Gastroesophageal sphincter (tissue), 4 donors: ENCODE data around the gene CAP1. TPM values are rescaled to one million over a fixed set of nuclear protein-coding genes. Genes with fewer than 3 reads are reported as not detected.
"Not testable (repeated sequence)": the region's sequence is repeated elsewhere in the genome, so short reads cannot be mapped to it uniquely, and the experiment has no call there.

Experiments used
- ATAC-seq: fragments of 150-250 bp; one replicate; pipeline ENCODE4 v1.9.1; 2016; ENCODE audit warnings: mild to moderate bottlenecking, moderate library complexity
- H3K27ac ChIP-seq, 4 donors: fragments of 200-600 bp; sonication (generic) in 3 of 4; 1 replicate in 3 of 4; 2 replicates in 1 of 4; pipeline ENCODE4 v1.5.1; 2016 to 2019
- H3K27me3 ChIP-seq: fragments of 200-600 bp; sonication (generic); one replicate; pipeline ENCODE4 v1.5.1; 2019
- H3K36me3 ChIP-seq, 2 donors: fragments of 200-600 bp; sonication (generic); one replicate each; pipeline ENCODE4 v1.5.1; 2019; ENCODE audit warnings: control low read depth in 1 of 2
- H3K4me1 ChIP-seq, 3 donors: fragments of 200-600 bp; sonication (generic); 1 replicate in 2 of 3; 2 replicates in 1 of 3; pipeline ENCODE4 v1.5.1; 2016 to 2019; ENCODE audit warnings: control low read depth in 2 of 3
- H3K4me3 ChIP-seq, 2 donors: fragments of 200-600 bp; sonication (generic); one replicate each; pipeline ENCODE4 v1.5.1; 2019; ENCODE audit warnings: mild to moderate bottlenecking in 1 of 2, moderate library complexity in 1 of 2
- H3K9me3 ChIP-seq, 3 donors: fragments of 200-600 bp; sonication (generic); one replicate each; pipeline ENCODE4 v1.5.1; 2017 to 2019; ENCODE audit warnings: control low read depth in 2 of 3
- CTCF ChIP-seq, 4 experiments: fragments of 200-600 bp in 2 of 4; fragments of 450-650 bp in 2 of 4; sonication (generic) in 1 of 4; IDR thresholded peaks; one replicate each; pipeline ENCODE4 v1.5.1; 2017 to 2019; ENCODE audit warnings: antibody characterized with exemption in 4 of 4, mild to moderate bottlenecking in 2 of 4, moderate library complexity in 2 of 4
- EP300 ChIP-seq: sonication (generic); formaldehyde crosslinking; IDR thresholded peaks from one replicate; pipeline ENCODE4 v1.6.1; 2017; ENCODE audit warnings: antibody characterized with exemption, mild to moderate bottlenecking
- POLR2A ChIP-seq, 2 donors: fragments of 450-650 bp; IDR thresholded peaks; one replicate each; pipeline ENCODE4 v1.6.1; 2017; ENCODE audit warnings: antibody characterized with exemption in 2 of 2, mild to moderate bottlenecking in 2 of 2, moderate library complexity in 1 of 2
- POLR2AphosphoS5 ChIP-seq: sonication (generic); formaldehyde crosslinking; IDR thresholded peaks from one replicate; pipeline ENCODE4 v1.6.1; 2017; ENCODE audit warnings: antibody characterized with exemption
- WGBS, 2 donors: methylation state at CpG; one replicate each; pipeline ENCODE4 v1.1.5; 2018; ENCODE audit warnings: low coverage in 1 of 2; 5-methylcytosine and 5-hydroxymethylcytosine counted together
- total RNA-seq, 4 donors: library from RNA; depleted of rRNA; stranded (reverse); fragments of >200 nt; gene quantifications; one replicate each; pipeline ENCODE4 v1.1.0, GENCODE V29; 2016

CAP1 gene
- total RNA-seq, 4 donors from 2014 or later = 421 to 533 (median 500) TPM

GRCh38 chr1:39996396-39997004 lies 44.0 kb upstream of the CAP1 start:
- H3K4me3 ChIP-seq = no peak overlapping the region
- H3K4me1 ChIP-seq = peaks cover 0 to 2% (median 0%) of the 10 kb centered on the region in 3 donors
- TF ChIP-seq POLR2AphosphoS5 = no peak
- no peak for TF ChIP-seq POLR2A (IDR thresholded peaks at IDR 0.05)
- TF ChIP-seq CTCF (IDR thresholded peaks at IDR 0.05) = no peak
- no peak for TF ChIP-seq EP300
- no peaks in the 10 kb centered on the region for H3K9me3 ChIP-seq
- no peaks in the 10 kb centered on the region for H3K36me3 ChIP-seq
- H3K27me3 ChIP-seq = no peaks in the 10 kb centered on the region
- no peak overlapping the region for H3K27ac ChIP-seq
- no peak for ATAC-seq

- Histone ChIP-seq H3K27ac (no peak overlapping the region), H3K4me3 (no peak overlapping the region), H3K4me1 (peaks cover 0 to 8% (median 0%) of the 10 kb centered on the region in 3 donors), H3K9me3 (no peaks in the 10 kb centered on the region), H3K36me3 (no peaks in the 10 kb centered on the region), H3K27me3 (no peaks in the 10 kb centered on the region)
- no peak for ATAC-seq
- WGBS, 2 donors = 22% methylated on average over 2 of the region's 2 CpGs; no CpG with 5 or more reads in 1 of the 2 donors
- TF ChIP-seq CTCF (IDR thresholded peaks at IDR 0.05) = no peak
- no peak for TF ChIP-seq EP300
- no peak for TF ChIP-seq POLR2AphosphoS5
- no peak for TF ChIP-seq POLR2A (IDR thresholded peaks at IDR 0.05)
Measured at GRCh38 chr1:40001456-40001855, 39.1 kb upstream of the CAP1 start.

- Histone ChIP-seq H3K9me3 (no peaks in the 10 kb centered on the region), H3K4me3 (no peak overlapping the region), H3K27me3 (no peaks in the 10 kb centered on the region), H3K4me1 (peaks cover 0 to 8% (median 0%) of the 10 kb centered on the region in 3 donors), H3K27ac (no peak overlapping the region), H3K36me3 (no peaks in the 10 kb centered on the region)
- TF ChIP-seq POLR2AphosphoS5 (no peak), CTCF (IDR thresholded peaks at IDR 0.05) (no peak)
- no peak for ATAC-seq
- 54 to 72% methylated on average over 7 to 9 of the region's 10 CpGs for WGBS, 2 donors
Measured at GRCh38 chr1:40003156-40004093, 37.1 kb upstream of the CAP1 start.

GRCh38 chr1:40004857-40005256 lies 35.7 kb upstream of the CAP1 start:
- Histone ChIP-seq H3K36me3 (no peaks in the 10 kb centered on the region), H3K4me1 (peaks cover 0 to 8% (median 0%) of the 10 kb centered on the region in 3 donors), H3K27ac (no peak overlapping the region), H3K9me3 (no peaks in the 10 kb centered on the region), H3K27me3 (no peaks in the 10 kb centered on the region), H3K4me3 (no peak overlapping the region)
- no peak for ATAC-seq
- WGBS, 2 donors = 45 to 77% methylated on average over 2 of the region's 2 CpGs
- TF ChIP-seq POLR2A (IDR thresholded peaks at IDR 0.05) = no peak
- TF ChIP-seq POLR2AphosphoS5 = no peak
- TF ChIP-seq EP300 = no peak
- no peak for TF ChIP-seq CTCF (IDR thresholded peaks at IDR 0.05)

- not testable (repeated sequence) for ATAC-seq, H3K27me3 ChIP-seq, H3K4me1 ChIP-seq, H3K36me3 ChIP-seq, H3K4me3 ChIP-seq, H3K27ac ChIP-seq, H3K9me3 ChIP-seq
- 77 to 100% methylated on average over 1 to 2 of the region's 3 CpGs for WGBS, 2 donors
Measured at GRCh38 chr1:40007481-40008034, 33.0 kb upstream of the CAP1 start.
